CD14-positive monocyte (primary cell): ENCODE data around the gene TRPM8. TPM values are rescaled to one million over a fixed set of nuclear protein-coding genes. Genes with fewer than 3 reads are reported as not detected.

Experiments used
- DNase-seq, 3 donors: peaks; one replicate each; pipeline ENCODE4 v3.0.0-alpha.2; 2011 to 2022
- H2AFZ ChIP-seq: 2 replicates; pipeline ENCODE4 v1.6.0; 2012; ENCODE audit warnings: mild to moderate bottlenecking, low read depth, low read length, inconsistent platforms; ENCODE audit not compliant: insufficient read depth, poor library complexity, severe bottlenecking
- H3K27ac ChIP-seq, 2 donors: 1 replicate in 1 of 2; 2 replicates in 1 of 2; pipeline ENCODE4 v1.5.1; 2012 to 2013; ENCODE audit warnings: low read length in 2 of 2, control low read depth in 1 of 2, inconsistent platforms in 1 of 2, low read depth in 1 of 2, mild to moderate bottlenecking in 1 of 2
- H3K27me3 ChIP-seq, 2 donors: one replicate each; pipeline versions ENCODE4 v1.6.0 to v1.6.1; 2011 to 2013; ENCODE audit warnings: low read length in 2 of 2; ENCODE audit not compliant: control insufficient read depth in 2 of 2, insufficient read depth in 2 of 2
- H3K36me3 ChIP-seq, 2 donors: replicated peaks in 1 of 2; 1 replicate in 1 of 2; 2 replicates in 1 of 2; pipeline versions ENCODE4 v1.5.1 to v1.6.1; 2012 to 2013; ENCODE audit warnings: low read length in 2 of 2, control low read depth in 1 of 2, inconsistent platforms in 1 of 2, mild to moderate bottlenecking in 1 of 2; ENCODE audit not compliant: insufficient read depth in 2 of 2, control insufficient read depth in 1 of 2
- H3K4me1 ChIP-seq, 2 donors: 1 replicate in 1 of 2; 2 replicates in 1 of 2; pipeline versions ENCODE4 v1.5.1 to v1.6.1; 2012 to 2013; ENCODE audit warnings: low read length in 2 of 2, control low read depth in 1 of 2, inconsistent platforms in 1 of 2, mild to moderate bottlenecking in 1 of 2, moderate library complexity in 1 of 2; ENCODE audit not compliant: insufficient read depth in 2 of 2, control insufficient read depth in 1 of 2
- H3K4me2 ChIP-seq: replicated peaks from 2 replicates; pipeline ENCODE3; 2012; ENCODE audit warnings: low read length, moderate library complexity, mild to moderate bottlenecking; ENCODE audit not compliant: poor library complexity, severe bottlenecking; ENCODE audit errors: extremely low read depth
- H3K4me3 ChIP-seq, 3 experiments: fragments of 200-600 bp in 1 of 3; sonication (generic) in 1 of 3; replicated peaks in 1 of 3; 1 replicate in 2 of 3; 2 replicates in 1 of 3; pipeline ENCODE4 v1.5.1; 2011 to 2013; ENCODE audit warnings: low read length in 3 of 3, mild to moderate bottlenecking in 3 of 3, control low read depth in 2 of 3, low read depth in 2 of 3, inconsistent platforms in 1 of 3, moderate library complexity in 1 of 3
- H3K79me2 ChIP-seq: 2 replicates; pipeline ENCODE4 v1.6.0; 2012; ENCODE audit warnings: mild to moderate bottlenecking, control low read depth, inconsistent platforms, low read length, moderate library complexity; ENCODE audit not compliant: insufficient read depth
- H3K9ac ChIP-seq: 2 replicates; pipeline ENCODE4 v1.6.0; 2017; ENCODE audit warnings: low read length, mild to moderate bottlenecking; ENCODE audit not compliant: insufficient read depth, poor library complexity, severe bottlenecking
- H3K9me3 ChIP-seq, 2 donors: replicated peaks in 1 of 2; 1 replicate in 1 of 2; 2 replicates in 1 of 2; pipeline versions ENCODE4 v1.5.1 to v1.6.1; 2012 to 2013; ENCODE audit warnings: low read length in 2 of 2, control low read depth in 1 of 2; ENCODE audit not compliant: control insufficient read depth in 1 of 2, insufficient read depth in 1 of 2
- H4K20me1 ChIP-seq: 2 replicates; pipeline ENCODE4 v1.6.0; 2012; ENCODE audit warnings: mild to moderate bottlenecking, low read length, control low read depth, moderate library complexity; ENCODE audit not compliant: insufficient read depth
- H3K27ac Mint-ChIP-seq, 7 donors: one replicate each; pipeline ENCODE4 v1.8.0; 2020; ENCODE audit warnings: mild to moderate bottlenecking in 7 of 7, mixed read lengths in 7 of 7, moderate library complexity in 6 of 7, inconsistent platforms in 2 of 7
- H3K27me3 Mint-ChIP-seq, 3 donors: one replicate each; pipeline ENCODE4 v1.8.0; 2021 to 2022; ENCODE audit warnings: low read depth in 3 of 3, mild to moderate bottlenecking in 3 of 3, mixed read lengths in 3 of 3, moderate library complexity in 3 of 3, inconsistent platforms in 1 of 3
- H3K36me3 Mint-ChIP-seq, 2 donors: one replicate each; pipeline ENCODE4 v1.8.0; 2020; ENCODE audit warnings: mixed read lengths in 2 of 2, inconsistent platforms in 1 of 2, mild to moderate bottlenecking in 1 of 2
- H3K4me1 Mint-ChIP-seq: one replicate; pipeline ENCODE4 v1.8.0; 2020; ENCODE audit warnings: mild to moderate bottlenecking, mixed read lengths
- H3K4me3 Mint-ChIP-seq, 2 donors: one replicate each; pipeline ENCODE4 v1.8.0; 2020; ENCODE audit warnings: mild to moderate bottlenecking in 2 of 2, mixed read lengths in 2 of 2, moderate library complexity in 1 of 2
- H3K9me3 Mint-ChIP-seq, 7 donors: one replicate each; pipeline ENCODE4 v1.8.0; 2020 to 2022; ENCODE audit warnings: mixed read lengths in 7 of 7, mild to moderate bottlenecking in 6 of 7, moderate library complexity in 6 of 7, inconsistent platforms in 2 of 7
- WGBS: methylation state at CpG from one replicate; pipeline ENCODE4 v1.1.5; 2013; ENCODE audit warnings: missing lambda C conversion rate; ENCODE audit not compliant: insufficient coverage; 5-methylcytosine and 5-hydroxymethylcytosine counted together
- intact Hi-C, 2 donors: fragments of 100-400 bp; cut with micrococcal nuclease; formaldehyde crosslinking; loops; one replicate each; pipeline versions ENCODE4 v1.15.0 to v1.15.1; 2023
- polyA plus RNA-seq, 3 donors: library from polyadenylated mRNA; depleted of rRNA in 1 of 3; unstranded in 2 of 3; stranded (reverse) in 1 of 3; fragments of 300-500 nt in 2 of 3; fragments of >200 nt in 1 of 3; fragmentation: Illumina TruSeq in 2 of 3; gene quantifications; 1 replicate in 2 of 3; 2 replicates in 1 of 3; pipeline ENCODE4 v1.2.3, GENCODE V29; 2012 to 2021
- TF ChIP-seq, protein P1 (sequence below): fragments of 200-600 bp; IDR thresholded peaks from one replicate; pipeline ENCODE4 v1.8.0; 2022; ENCODE audit warnings: antibody characterized with exemption, mild to moderate bottlenecking

Gene TRPM8
- polyA plus RNA-seq, 3 donors, result not detected

- peaks cover 0 to 3% of the 10 kb centered on the region in 2 donors for H3K9me3 ChIP-seq
- no peak overlapping the region for H2AFZ ChIP-seq
- H4K20me1 ChIP-seq, result no peaks in the 10 kb centered on the region
- H3K36me3 ChIP-seq, result no peaks in the 10 kb centered on the region
- Mint-ChIP-seq H3K27ac (no peak overlapping the region), H3K9me3 (peaks cover 0 to 14% (median 7%) of the 10 kb centered on the region in 7 donors), H3K4me3 (no peak overlapping the region), H3K4me1 (peaks cover 4% of the 10 kb centered on the region), H3K27me3 (peaks cover 3 to 9% (median 5%) of the 10 kb centered on the region in 3 donors), H3K36me3 (no peaks in the 10 kb centered on the region)
- no peak overlapping the region for H3K9ac ChIP-seq
- no peak overlapping the region for H3K4me2 ChIP-seq
- TF ChIP-seq, protein P1, sequence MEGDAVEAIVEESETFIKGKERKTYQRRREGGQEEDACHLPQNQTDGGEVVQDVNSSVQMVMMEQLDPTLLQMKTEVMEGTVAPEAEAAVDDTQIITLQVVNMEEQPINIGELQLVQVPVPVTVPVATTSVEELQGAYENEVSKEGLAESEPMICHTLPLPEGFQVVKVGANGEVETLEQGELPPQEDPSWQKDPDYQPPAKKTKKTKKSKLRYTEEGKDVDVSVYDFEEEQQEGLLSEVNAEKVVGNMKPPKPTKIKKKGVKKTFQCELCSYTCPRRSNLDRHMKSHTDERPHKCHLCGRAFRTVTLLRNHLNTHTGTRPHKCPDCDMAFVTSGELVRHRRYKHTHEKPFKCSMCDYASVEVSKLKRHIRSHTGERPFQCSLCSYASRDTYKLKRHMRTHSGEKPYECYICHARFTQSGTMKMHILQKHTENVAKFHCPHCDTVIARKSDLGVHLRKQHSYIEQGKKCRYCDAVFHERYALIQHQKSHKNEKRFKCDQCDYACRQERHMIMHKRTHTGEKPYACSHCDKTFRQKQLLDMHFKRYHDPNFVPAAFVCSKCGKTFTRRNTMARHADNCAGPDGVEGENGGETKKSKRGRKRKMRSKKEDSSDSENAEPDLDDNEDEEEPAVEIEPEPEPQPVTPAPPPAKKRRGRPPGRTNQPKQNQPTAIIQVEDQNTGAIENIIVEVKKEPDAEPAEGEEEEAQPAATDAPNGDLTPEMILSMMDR, result no peak
- H3K79me2 ChIP-seq, result no peaks in the 10 kb centered on the region
- H3K27me3 ChIP-seq, result no peaks in the 10 kb centered on the region
- intact Hi-C loops, result no loop called here
- no peak overlapping the region for H3K4me3 ChIP-seq
- no peak overlapping the region for H3K27ac ChIP-seq
- WGBS, result 36% methylated on average over 1 of the region's 1 CpG
- no peak for DNase-seq
- H3K4me1 ChIP-seq, result peaks cover 0 to 4% of the 10 kb centered on the region in 2 donors
These were observed 110.5 kb downstream of the TRPM8 start for GRCh38 chr2:234027641-234028040.

DNA sequence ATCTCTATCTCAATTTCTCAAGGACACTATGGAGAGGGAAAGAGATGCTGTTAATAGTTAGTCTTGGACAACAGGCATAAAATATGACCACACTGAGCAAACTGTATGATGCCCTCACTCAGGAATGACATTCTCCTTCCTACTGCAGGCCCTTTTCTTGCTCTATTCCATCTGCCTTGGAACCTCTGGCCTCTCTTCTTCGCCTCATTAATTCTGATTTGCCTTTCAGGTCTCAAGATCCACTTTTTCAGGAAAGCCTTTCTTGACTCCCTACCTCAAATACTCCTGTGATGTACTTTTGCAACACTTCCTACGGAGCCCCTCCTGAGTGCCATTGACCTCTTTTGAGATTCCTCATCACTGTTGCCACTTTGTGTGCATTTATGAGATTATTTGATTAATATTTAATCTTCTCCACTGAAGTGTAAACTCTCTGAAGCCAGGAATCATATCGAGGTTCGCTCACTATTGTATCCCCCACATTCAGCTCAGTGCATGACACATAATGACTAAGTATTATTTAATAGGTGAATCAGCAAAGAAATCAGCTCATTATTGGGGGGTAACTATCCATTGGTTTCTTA, 112.1 kb downstream of the TRPM8 start:
- TF ChIP-seq, protein P1, result no peak
- Histone ChIP-seq H3K27ac (no peak overlapping the region), H3K79me2 (no peaks in the 10 kb centered on the region), H3K4me1 (peaks cover 0 to 4% of the 10 kb centered on the region in 2 donors), H3K36me3 (no peaks in the 10 kb centered on the region), H3K4me2 (no peak overlapping the region), H3K9ac (no peak overlapping the region), H3K9me3 (no peaks in the 10 kb centered on the region), H3K4me3 (no peak overlapping the region), H3K27me3 (no peaks in the 10 kb centered on the region), H4K20me1 (no peaks in the 10 kb centered on the region), H2AFZ (no peak overlapping the region)
- H3K4me1 Mint-ChIP-seq, result peaks cover 4% of the 10 kb centered on the region
- H3K9me3 Mint-ChIP-seq, result peaks cover 3 to 15% (median 5%) of the 10 kb centered on the region in 7 donors
- no peak overlapping the region for H3K27ac Mint-ChIP-seq
- 67% methylated on average over 1 of the region's 4 CpGs for whole genome bisulfite sequencing
- no peaks in the 10 kb centered on the region for H3K36me3 Mint-ChIP-seq
- DNase-seq, result no peak
- no peak overlapping the region for H3K4me3 Mint-ChIP-seq
- peaks cover 2 to 9% (median 5%) of the 10 kb centered on the region in 3 donors for H3K27me3 Mint-ChIP-seq
- intact Hi-C loops, result no loop called here
